ENCODE results near the gene EIF4EBP2. TPM values are rescaled to one million over a fixed set of nuclear protein-coding genes. Genes with fewer than 3 reads are reported as not detected.

EIF4EBP2 gene
- total and polyA plus RNA-seq, 4 donors = 25.7 to 70.0 (median 33.0) TPM

- DNase-seq (ENCODE audit: low spot score) = no peak
- Histone ChIP-seq H3K9me3 (ENCODE audit: control insufficient read depth in 4 of 4, low read length in 3 of 4) (peaks cover 0 to 3% (median 1%) of the 10 kb centered on the region in 4 donors), H3K27ac (ENCODE audit: low read depth in 1 of 2, low read length in 2 of 2) (no peak overlapping the region), H3K36me3 (ENCODE audit: control insufficient read depth in 4 of 4, insufficient read depth in 3 of 4, low read depth in 1 of 4, low read length in 3 of 4) (no peaks in the 10 kb centered on the region), H3K27me3 (ENCODE audit: control insufficient read depth in 4 of 4, insufficient read depth in 4 of 4, low read length in 3 of 4) (no peaks in the 10 kb centered on the region), H3K4me1 (ENCODE audit: control insufficient read depth in 4 of 4, insufficient read depth in 4 of 4, low read length in 3 of 4) (peaks cover 0 to 17% (median 12%) of the 10 kb centered on the region in 4 donors), H3K9ac (ENCODE audit: low read depth in 1 of 2, low read length in 2 of 2) (no peak overlapping the region), H3K4me3 (ENCODE audit: low read depth in 1 of 3, low read length in 3 of 3) (no peak overlapping the region)
- 92% methylated on average over 14 of the region's 14 CpGs for WGBS
- TF ChIP-seq CTCF (IDR thresholded peaks at IDR 0.05; ENCODE audit: low read depth, low read length, missing input control) = peak; percentile 31
- no peak for TF ChIP-seq FOXA2 (IDR thresholded peaks at IDR 0.05)
Measured at GRCh38 chr10:70379581-70380176, 24.3 kb upstream of the EIF4EBP2 start.

- 97% methylated on average over 7 of the region's 7 CpGs for WGBS
Measured at GRCh38 chr10:70380350-70381135, 23.4 kb upstream of the EIF4EBP2 start.

More at GRCh38 chr10:70380350-70381135, 23.4 kb upstream of the EIF4EBP2 start:
- no peak for DNase-seq (ENCODE audit: low spot score)
- TF ChIP-seq FOXA1 (IDR thresholded peaks at IDR 0.05) (no peak), GABPA (IDR thresholded peaks at IDR 0.05 in 1 of 2, conservative IDR thresholded peaks at IDR 0.05 in 1 of 2) (no peak), JUND (IDR thresholded peaks at IDR 0.05) (no peak), EGR1 (IDR thresholded peaks at IDR 0.05; ENCODE audit: low read depth in 2 of 2) (no peak), TAF1 (conservative IDR thresholded peaks at IDR 0.05) (no peak), REST (IDR thresholded peaks at IDR 0.05) (no peak), SP1 (IDR thresholded peaks at IDR 0.05) (no peak), MAX (IDR thresholded peaks at IDR 0.05) (no peak)
- Histone ChIP-seq H3K27ac (ENCODE audit: low read depth in 1 of 2, low read length in 2 of 2) (no peak overlapping the region), H3K36me3 (ENCODE audit: control insufficient read depth in 4 of 4, insufficient read depth in 3 of 4, low read depth in 1 of 4, low read length in 3 of 4) (no peaks in the 10 kb centered on the region), H3K4me3 (ENCODE audit: low read depth in 1 of 3, low read length in 3 of 3) (no peak overlapping the region), H3K9me3 (ENCODE audit: control insufficient read depth in 4 of 4, low read length in 3 of 4) (peaks cover 0 to 3% (median 1%) of the 10 kb centered on the region in 4 donors), H3K9ac (ENCODE audit: low read depth in 1 of 2, low read length in 2 of 2) (no peak overlapping the region), H3K27me3 (ENCODE audit: control insufficient read depth in 4 of 4, insufficient read depth in 4 of 4, low read length in 3 of 4) (no peaks in the 10 kb centered on the region), H3K4me1 (ENCODE audit: control insufficient read depth in 4 of 4, insufficient read depth in 4 of 4, low read length in 3 of 4) (peaks cover 0 to 17% (median 12%) of the 10 kb centered on the region in 4 donors)
